ENCODE data around the gene FAM107B.
"Not testable (repeated sequence)": the region's sequence is repeated elsewhere in the genome, so short reads cannot be mapped to it uniquely, and the experiment has no call there.

FAM107B gene

GRCh38 chr10:14665304-14665703 is 109.4 kb downstream of the FAM107B start:
- H3K36me3 ChIP-seq: no peaks in the 10 kb centered on the region
- H3K27me3 ChIP-seq (ENCODE audit: insufficient read depth, low read depth, severe bottlenecking): no peaks in the 10 kb centered on the region
- H3K9me3 ChIP-seq (ENCODE audit: severe bottlenecking): no peaks in the 10 kb centered on the region
- no peak overlapping the region for H3K27ac ChIP-seq
- TF ChIP-seq CTCF (IDR thresholded peaks at IDR 0.05; ENCODE audit: low read depth, low read length): no peak
- DNase-seq: no peak
- H3K4me3 ChIP-seq (ENCODE audit: low read depth, low read length): no peak overlapping the region

- no peak for TF ChIP-seq CTCF (IDR thresholded peaks at IDR 0.05; ENCODE audit: low read depth, low read length)
- no peak overlapping the region for H3K4me3 ChIP-seq (ENCODE audit: low read depth, low read length)
- H3K9me3 ChIP-seq (ENCODE audit: severe bottlenecking): no peaks in the 10 kb centered on the region
- DNase-seq: no peak
- H3K27ac ChIP-seq: no peak overlapping the region
- H3K27me3 ChIP-seq (ENCODE audit: insufficient read depth, low read depth, severe bottlenecking): no peaks in the 10 kb centered on the region
- no peaks in the 10 kb centered on the region for H3K36me3 ChIP-seq
These were observed 110.4 kb downstream of the FAM107B start for GRCh38 chr10:14664345-14664744.

DNA sequence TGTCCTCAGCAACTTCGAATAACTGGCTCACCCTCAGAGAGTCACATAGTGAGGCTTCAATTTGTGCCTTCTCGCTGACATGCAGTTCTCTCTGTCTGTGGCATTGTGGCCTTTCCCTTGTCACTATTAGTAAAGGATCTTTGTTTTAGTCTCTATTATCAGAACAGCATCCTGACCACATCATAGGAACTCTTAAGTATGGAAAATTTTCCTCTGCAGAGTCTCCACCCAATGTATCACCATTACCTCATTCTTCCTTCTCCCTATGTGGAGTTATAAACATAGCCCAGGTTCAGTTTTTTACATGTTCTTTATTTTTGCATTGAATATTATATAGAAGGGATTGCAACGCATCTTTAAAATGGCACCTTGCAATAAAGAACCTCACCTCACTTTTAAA is 112.9 kb downstream of the FAM107B start:
- Histone ChIP-seq H3K36me3 (no peaks in the 10 kb centered on the region), H3K9me3 (ENCODE audit: severe bottlenecking) (no peaks in the 10 kb centered on the region), H3K4me3 (ENCODE audit: low read depth, low read length) (no peak overlapping the region), H3K27me3 (ENCODE audit: insufficient read depth, low read depth, severe bottlenecking) (no peaks in the 10 kb centered on the region), H3K27ac (no peak overlapping the region)
- no peak for DNase-seq
- no peak for TF ChIP-seq CTCF (IDR thresholded peaks at IDR 0.05; ENCODE audit: low read depth, low read length)

DNA sequence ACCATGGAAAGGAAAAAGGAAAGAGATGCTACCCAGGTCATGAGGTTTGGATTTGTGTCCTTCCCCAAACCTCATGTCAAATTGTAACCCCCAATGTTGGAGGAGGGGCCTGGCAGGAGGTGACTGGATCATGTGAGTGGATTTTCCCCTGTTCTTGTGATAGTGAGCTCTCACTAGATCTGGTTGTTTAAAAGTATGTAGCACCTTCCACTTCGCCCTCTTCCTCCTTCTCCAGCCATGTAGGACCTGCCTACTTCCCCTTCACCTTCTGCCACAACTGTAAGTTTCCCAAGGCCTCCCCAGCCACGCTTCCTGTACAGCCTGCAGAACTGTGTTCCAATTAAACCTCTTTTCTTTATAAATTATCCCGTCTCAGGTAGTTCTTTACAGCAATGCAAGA is 113.9 kb downstream of the FAM107B start:
- TF ChIP-seq CTCF (IDR thresholded peaks at IDR 0.05; ENCODE audit: low read depth, low read length): no peak
- DNase-seq: no peak
- H3K27ac ChIP-seq: no peak overlapping the region

GRCh38 chr10:14659626-14660196 is 115.0 kb downstream of the FAM107B start:
- no peaks in the 10 kb centered on the region for H3K27me3 ChIP-seq (ENCODE audit: insufficient read depth, low read depth, severe bottlenecking)
- no peak for DNase-seq
- H3K4me3 ChIP-seq (ENCODE audit: low read depth, low read length): no peak overlapping the region
- no peak for TF ChIP-seq CTCF (IDR thresholded peaks at IDR 0.05; ENCODE audit: low read depth, low read length)
- H3K36me3 ChIP-seq: no peaks in the 10 kb centered on the region
- no peak overlapping the region for H3K27ac ChIP-seq
- no peaks in the 10 kb centered on the region for H3K9me3 ChIP-seq (ENCODE audit: severe bottlenecking)

More for the DNA sequence above, 113.9 kb downstream of the FAM107B start:
- Histone ChIP-seq H3K27me3 (ENCODE audit: insufficient read depth, low read depth, severe bottlenecking) (no peaks in the 10 kb centered on the region), H3K4me3 (ENCODE audit: low read depth, low read length) (no peak overlapping the region), H3K9me3 (ENCODE audit: severe bottlenecking) (no peaks in the 10 kb centered on the region), H3K36me3 (no peaks in the 10 kb centered on the region)

DNA sequence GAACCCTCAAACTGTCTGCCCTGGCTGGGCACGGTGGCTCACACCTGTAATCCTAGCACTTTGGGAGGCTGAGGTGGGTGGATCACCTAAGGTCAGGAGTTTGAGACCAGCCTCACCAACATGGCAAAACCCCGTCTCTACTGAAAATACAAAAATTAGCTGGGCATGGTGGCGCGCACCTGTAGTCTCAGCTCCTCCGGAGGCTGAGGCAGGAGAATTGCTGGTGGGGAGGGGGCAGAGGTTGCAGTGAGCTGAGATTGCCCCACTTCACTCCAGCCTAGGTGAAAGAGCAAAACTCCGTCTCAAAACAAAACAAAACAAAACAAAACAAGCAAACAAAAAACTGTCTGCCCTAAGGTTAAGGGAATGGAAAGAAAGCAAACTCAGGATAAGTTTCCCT is 115.6 kb downstream of the FAM107B start:
- not testable (repeated sequence) for H3K9me3 ChIP-seq (ENCODE audit: severe bottlenecking); H3K27ac ChIP-seq; H3K36me3 ChIP-seq; H3K27me3 ChIP-seq (ENCODE audit: insufficient read depth, low read depth, severe bottlenecking); H3K4me3 ChIP-seq (ENCODE audit: low read depth, low read length); DNase-seq
